ENCODE measurements around the gene IRS2.

GRCh38 chr13:109812382-109812781 lies 26.0 kb upstream of the IRS2 start:
- TF ChIP-seq, protein P1, sequence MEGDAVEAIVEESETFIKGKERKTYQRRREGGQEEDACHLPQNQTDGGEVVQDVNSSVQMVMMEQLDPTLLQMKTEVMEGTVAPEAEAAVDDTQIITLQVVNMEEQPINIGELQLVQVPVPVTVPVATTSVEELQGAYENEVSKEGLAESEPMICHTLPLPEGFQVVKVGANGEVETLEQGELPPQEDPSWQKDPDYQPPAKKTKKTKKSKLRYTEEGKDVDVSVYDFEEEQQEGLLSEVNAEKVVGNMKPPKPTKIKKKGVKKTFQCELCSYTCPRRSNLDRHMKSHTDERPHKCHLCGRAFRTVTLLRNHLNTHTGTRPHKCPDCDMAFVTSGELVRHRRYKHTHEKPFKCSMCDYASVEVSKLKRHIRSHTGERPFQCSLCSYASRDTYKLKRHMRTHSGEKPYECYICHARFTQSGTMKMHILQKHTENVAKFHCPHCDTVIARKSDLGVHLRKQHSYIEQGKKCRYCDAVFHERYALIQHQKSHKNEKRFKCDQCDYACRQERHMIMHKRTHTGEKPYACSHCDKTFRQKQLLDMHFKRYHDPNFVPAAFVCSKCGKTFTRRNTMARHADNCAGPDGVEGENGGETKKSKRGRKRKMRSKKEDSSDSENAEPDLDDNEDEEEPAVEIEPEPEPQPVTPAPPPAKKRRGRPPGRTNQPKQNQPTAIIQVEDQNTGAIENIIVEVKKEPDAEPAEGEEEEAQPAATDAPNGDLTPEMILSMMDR (IDR thresholded peaks at IDR 0.05; ENCODE audit: insufficient read depth, low read length, poor library complexity, severe bottlenecking): no peak
- no peak for TF ChIP-seq EZH2phosphoT487 (conservative IDR thresholded peaks at IDR 0.05; ENCODE audit: low read length)
